Measurements from ENCODE around the gene ZMYND8.

ZMYND8 gene

GRCh38 chr20:47332381-47333206, 23.9 kb downstream of the ZMYND8 start:
- no peak for DNase-seq

- DNase-seq: no peak
Measured at GRCh38 chr20:47330933-47331708, 25.4 kb downstream of the ZMYND8 start.

- no peak for DNase-seq
Measured at GRCh38 chr20:47330071-47330470, 26.4 kb downstream of the ZMYND8 start.

- DNase-seq: no peak
Measured at GRCh38 chr20:47328129-47328528, 28.4 kb downstream of the ZMYND8 start.

- no peak for DNase-seq
Measured at GRCh38 chr20:47327711-47328110, 28.8 kb downstream of the ZMYND8 start.

- DNase-seq: no peak
Measured at GRCh38 chr20:47326658-47327268, 29.7 kb downstream of the ZMYND8 start.

- DNase-seq: no peak
Measured at GRCh38 chr20:47325242-47325641, 31.3 kb downstream of the ZMYND8 start.

GRCh38 chr20:47320990-47321805, 35.3 kb downstream of the ZMYND8 start:
- no peak for DNase-seq

- DNase-seq: no peak
Measured at GRCh38 chr20:47319517-47320252, 36.8 kb downstream of the ZMYND8 start.

- no peak for DNase-seq
Measured at GRCh38 chr20:47318586-47319516, 37.6 kb downstream of the ZMYND8 start.

- no peak for DNase-seq
Measured at GRCh38 chr20:47318027-47318585, 38.4 kb downstream of the ZMYND8 start.

GRCh38 chr20:47317127-47317895, 39.2 kb downstream of the ZMYND8 start:
- DNase-seq: no peak

- DNase-seq: no peak
Measured at GRCh38 chr20:47316776-47317126, 39.7 kb downstream of the ZMYND8 start.

- no peak for DNase-seq
Measured at GRCh38 chr20:47315339-47316056, 41.0 kb downstream of the ZMYND8 start.

GRCh38 chr20:47314647-47315338, 41.7 kb downstream of the ZMYND8 start:
- DNase-seq: no peak

- DNase-seq: no peak
Measured at GRCh38 chr20:47311967-47312681, 44.4 kb downstream of the ZMYND8 start.

GRCh38 chr20:47311211-47311610, 45.3 kb downstream of the ZMYND8 start:
- DNase-seq: no peak

GRCh38 chr20:47310729-47311128, 45.8 kb downstream of the ZMYND8 start:
- DNase-seq: no peak
